OCI-LY3 (cell line): ENCODE measurements around the gene RNF11.

Source experiments
- CTCF ChIP-seq: fragments of 200-600, 300-600 bp; sonication (generic); IDR thresholded peaks from 2 replicates; pipeline ENCODE4 v1.5.1; 2014; ENCODE audit warnings: antibody characterized with exemption, low read length, low read depth
- EZH2phosphoT487 ChIP-seq: fragments of 200-600 bp; shearing (Covaris generic); IDR thresholded peaks from 2 replicates; pipeline ENCODE4 v1.6.1; 2018; ENCODE audit warnings: antibody characterized with exemption, mixed run types, low read depth

GRCh38 chr1:51235673-51236530 lies at the start of gene RNF11:
- no peak for TF ChIP-seq EZH2phosphoT487
- no peak for TF ChIP-seq CTCF
